Kidney (tissue), 14 donors: ENCODE measurements around the gene ASTL. TPM values are rescaled to one million over a fixed set of nuclear protein-coding genes. Genes with fewer than 3 reads are reported as not detected.

Experiments used
- DNase-seq, 5 donors: peaks; one replicate each; pipeline ENCODE4 v3.0.0-alpha.2; 2013 to 2020
- FAIRE-seq: peaks from 2 replicates; lab custom pipeline; 2012; peaks lifted over from hg19 to GRCh38; lab: Jason Lieb, UNC
- H3K27ac ChIP-seq, 2 donors: one replicate each; pipeline ENCODE4 v1.7.0; 2013; ENCODE audit warnings: low read depth in 2 of 2, low read length in 2 of 2, inconsistent platforms in 1 of 2
- H3K27me3 ChIP-seq: one replicate; pipeline ENCODE4 v1.7.1; 2013; ENCODE audit warnings: low read length, inconsistent platforms; ENCODE audit not compliant: control insufficient read depth, insufficient read depth
- H3K36me3 ChIP-seq, 3 donors: one replicate each; pipeline versions ENCODE4 v1.7.0 to v1.7.1; 2013; ENCODE audit warnings: low read length in 3 of 3, control low read depth in 1 of 3, inconsistent platforms in 1 of 3; ENCODE audit not compliant: insufficient read depth in 3 of 3, control insufficient read depth in 2 of 3
- H3K4me1 ChIP-seq, 3 donors: one replicate each; pipeline versions ENCODE4 v1.7.0 to v1.7.1; 2013; ENCODE audit warnings: low read length in 3 of 3, inconsistent platforms in 1 of 3, low read depth in 1 of 3; ENCODE audit not compliant: control insufficient read depth in 2 of 3, insufficient read depth in 2 of 3
- H3K4me3 ChIP-seq, 3 donors: one replicate each; pipeline versions ENCODE4 v1.7.0 to v1.8.1; 2013; ENCODE audit warnings: low read length in 3 of 3, control low read depth in 1 of 3, inconsistent platforms in 1 of 3
- H3K9ac ChIP-seq, 3 donors: one replicate each; pipeline versions ENCODE4 v1.7.0 to v1.7.1; 2013; ENCODE audit warnings: low read length in 3 of 3, control low read depth in 1 of 3, inconsistent platforms in 1 of 3
- H3K9me3 ChIP-seq, 3 donors: one replicate each; pipeline versions ENCODE4 v1.7.0 to v1.7.1; 2013; ENCODE audit warnings: low read length in 3 of 3, control low read depth in 1 of 3, inconsistent platforms in 1 of 3; ENCODE audit not compliant: control insufficient read depth in 2 of 3, insufficient read depth in 1 of 3
- intact Hi-C: fragments of 100-400 bp; cut with DNase I; formaldehyde crosslinking; loops from one replicate; pipeline ENCODE4 v1.11.1; 2022
- polyA plus RNA-seq: library from polyadenylated mRNA; stranded (reverse); fragments of 350-450 nt; fragmentation: Illumina TruSeq; extraction: RNeasy Lipid Tissue Mini Kit (QIAGEN cat#74804); gene quantifications from one replicate; pipeline ENCODE4 v1.2.3, GENCODE V29; 2014; ENCODE audit warnings: low read depth, low replicate concordance; ENCODE audit not compliant: insufficient read depth
- total RNA-seq: library from RNA; stranded (reverse); fragmentation: NEBNext Ultra II Directional; extraction: Animal tissue kit (Norgen Biotek cat#: 25700); gene quantifications from one replicate; pipeline ENCODE4 v1.2.1, GENCODE V29; 2021
- TF ChIP-seq, protein P1 (sequence below): IDR thresholded peaks from 3 replicates; pipeline ENCODE4 v1.5.1; 2012; ENCODE audit warnings: mild to moderate bottlenecking, moderate library complexity, borderline replicate concordance; ENCODE audit not compliant: insufficient read depth; ENCODE audit errors: extremely low read depth
- donor health status: control.
- donor health status: control.
- donor health status: control.
- donor health status: control.
- donor health status: control.
- donor health status: DM: yes; HTN: yes; CAD: no.
- donor health status: Normal renal cell carcinoma (clear cell type).

Gene ASTL
- total and polyA plus RNA-seq, 2 donors from 2014 or later = not detected

GRCh38 chr2:96131152-96131812 is 7.0 kb downstream of the ASTL start:
- Histone ChIP-seq H3K27ac (no peak overlapping the region), H3K9me3 (no peaks in the 10 kb centered on the region), H3K27me3 (no peaks in the 10 kb centered on the region), H3K9ac (no peak overlapping the region), H3K36me3 (no peaks in the 10 kb centered on the region), H3K4me1 (no peaks in the 10 kb centered on the region), H3K4me3 (no peak overlapping the region)
- DNase-seq = no peak
- TF ChIP-seq, protein P1, sequence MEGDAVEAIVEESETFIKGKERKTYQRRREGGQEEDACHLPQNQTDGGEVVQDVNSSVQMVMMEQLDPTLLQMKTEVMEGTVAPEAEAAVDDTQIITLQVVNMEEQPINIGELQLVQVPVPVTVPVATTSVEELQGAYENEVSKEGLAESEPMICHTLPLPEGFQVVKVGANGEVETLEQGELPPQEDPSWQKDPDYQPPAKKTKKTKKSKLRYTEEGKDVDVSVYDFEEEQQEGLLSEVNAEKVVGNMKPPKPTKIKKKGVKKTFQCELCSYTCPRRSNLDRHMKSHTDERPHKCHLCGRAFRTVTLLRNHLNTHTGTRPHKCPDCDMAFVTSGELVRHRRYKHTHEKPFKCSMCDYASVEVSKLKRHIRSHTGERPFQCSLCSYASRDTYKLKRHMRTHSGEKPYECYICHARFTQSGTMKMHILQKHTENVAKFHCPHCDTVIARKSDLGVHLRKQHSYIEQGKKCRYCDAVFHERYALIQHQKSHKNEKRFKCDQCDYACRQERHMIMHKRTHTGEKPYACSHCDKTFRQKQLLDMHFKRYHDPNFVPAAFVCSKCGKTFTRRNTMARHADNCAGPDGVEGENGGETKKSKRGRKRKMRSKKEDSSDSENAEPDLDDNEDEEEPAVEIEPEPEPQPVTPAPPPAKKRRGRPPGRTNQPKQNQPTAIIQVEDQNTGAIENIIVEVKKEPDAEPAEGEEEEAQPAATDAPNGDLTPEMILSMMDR = no peak
- intact Hi-C loops = no loop called here
- no peak for FAIRE-seq

GRCh38 chr2:96130483-96130882 is 7.8 kb downstream of the ASTL start:
- Histone ChIP-seq H3K27ac (no peak overlapping the region), H3K4me3 (no peak overlapping the region), H3K36me3 (no peaks in the 10 kb centered on the region), H3K27me3 (no peaks in the 10 kb centered on the region), H3K9me3 (no peaks in the 10 kb centered on the region), H3K4me1 (no peaks in the 10 kb centered on the region), H3K9ac (no peak overlapping the region)
- intact Hi-C loops = no loop called here
- DNase-seq (no peak), FAIRE-seq (no peak)
- TF ChIP-seq, protein P1 = no peak

DNA sequence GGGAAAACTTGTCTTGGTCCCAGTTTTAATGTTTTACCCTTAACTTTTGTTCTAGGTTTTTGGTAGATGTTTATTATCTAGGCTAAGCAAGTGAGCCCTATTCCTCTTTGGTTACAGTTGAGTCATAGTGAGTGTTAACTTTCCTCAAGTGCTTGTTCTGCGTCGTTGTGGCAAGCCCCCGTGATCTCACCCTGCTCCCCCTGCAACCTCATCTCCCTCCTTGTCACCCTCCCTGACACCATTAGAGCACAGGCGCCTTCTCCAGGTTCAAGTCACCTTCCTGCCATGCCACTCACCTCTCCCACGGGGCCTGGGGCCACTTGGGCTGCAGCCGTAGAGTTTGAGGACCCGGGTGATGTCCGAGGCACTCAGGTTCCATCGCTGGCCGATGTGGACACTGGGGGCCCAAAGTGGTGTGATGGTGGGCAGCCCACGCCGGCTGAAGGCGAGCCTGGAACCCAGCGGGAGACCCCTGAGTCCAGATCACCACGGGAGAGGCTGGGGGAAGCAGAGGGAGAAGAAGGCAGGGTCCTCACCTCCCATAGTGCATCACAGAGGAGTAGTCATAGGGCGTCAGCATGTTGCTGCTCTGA is 8.7 kb downstream of the ASTL start:
- Histone ChIP-seq H3K27ac (no peak overlapping the region), H3K9me3 (no peaks in the 10 kb centered on the region), H3K9ac (no peak overlapping the region), H3K4me3 (no peak overlapping the region), H3K27me3 (no peaks in the 10 kb centered on the region), H3K36me3 (no peaks in the 10 kb centered on the region), H3K4me1 (no peaks in the 10 kb centered on the region)
- DNase-seq (no peak), FAIRE-seq (no peak)
- TF ChIP-seq, protein P1 = no peak
- intact Hi-C loops = no loop called here

- TF ChIP-seq, protein P1 = no peak
- Histone ChIP-seq H3K27me3 (no peaks in the 10 kb centered on the region), H3K4me3 (no peak overlapping the region), H3K9me3 (no peaks in the 10 kb centered on the region), H3K9ac (no peak overlapping the region), H3K27ac (no peak overlapping the region), H3K4me1 (no peaks in the 10 kb centered on the region), H3K36me3 (no peaks in the 10 kb centered on the region)
- intact Hi-C loops = no loop called here
- FAIRE-seq (no peak), DNase-seq (no peak)
Observed at GRCh38 chr2:96128456-96128855, 9.8 kb downstream of the ASTL start.
